ENCODE measurements around the gene SMYD3.

The SMYD3 gene

DNA sequence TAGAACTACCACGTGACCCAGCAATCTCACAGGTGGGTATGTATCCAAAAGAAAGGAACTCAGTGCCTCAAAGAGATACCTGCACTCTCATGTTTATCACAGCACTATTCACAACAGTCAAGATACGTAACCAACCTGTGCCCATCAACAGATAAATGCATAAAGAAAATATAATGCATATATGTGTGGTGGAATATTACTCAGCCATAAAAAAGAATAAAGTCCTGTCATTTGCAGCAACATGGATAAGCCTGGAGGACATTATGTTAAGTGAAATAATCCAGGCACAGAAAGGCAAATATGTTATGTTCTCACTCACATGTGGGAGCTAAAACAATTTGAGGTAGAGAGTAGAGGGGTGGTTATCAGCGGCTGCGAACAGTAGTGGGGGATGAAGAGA lies 413.8 kb downstream of the SMYD3 start:
- H3K27ac ChIP-seq (ENCODE audit: low read length): no peak overlapping the region
- no peak overlapping the region for H2AFZ ChIP-seq (ENCODE audit: low read length)
- H3F3A ChIP-seq (ENCODE audit: insufficient read depth, low read length): no peaks in the 10 kb centered on the region
- H3K4me1 ChIP-seq (ENCODE audit: low read length): no peaks in the 10 kb centered on the region
- no peak overlapping the region for H3K4me3 ChIP-seq (ENCODE audit: low read length)
- no peaks in the 10 kb centered on the region for H3K9me2 ChIP-seq (replicated peaks; ENCODE audit: insufficient read depth, low read length)
- no peaks in the 10 kb centered on the region for H3K27me3 ChIP-seq (replicated peaks; ENCODE audit: insufficient read depth, low read length)
- H3K9ac ChIP-seq (ENCODE audit: low read length): no peak overlapping the region
- H3K36me3 ChIP-seq (replicated peaks; ENCODE audit: insufficient read depth, low read length): no peaks in the 10 kb centered on the region
- no peaks in the 10 kb centered on the region for H3K9me3 ChIP-seq (replicated peaks; ENCODE audit: insufficient read depth, low read length)
- TF ChIP-seq EZH2 (optimal IDR thresholded peaks at IDR 0.05; ENCODE audit: low read depth, low read length): no peak
- no peak for TF ChIP-seq EZH2phosphoT487 (IDR thresholded peaks at IDR 0.05; ENCODE audit: low read length)
- TF ChIP-seq, protein P1, sequence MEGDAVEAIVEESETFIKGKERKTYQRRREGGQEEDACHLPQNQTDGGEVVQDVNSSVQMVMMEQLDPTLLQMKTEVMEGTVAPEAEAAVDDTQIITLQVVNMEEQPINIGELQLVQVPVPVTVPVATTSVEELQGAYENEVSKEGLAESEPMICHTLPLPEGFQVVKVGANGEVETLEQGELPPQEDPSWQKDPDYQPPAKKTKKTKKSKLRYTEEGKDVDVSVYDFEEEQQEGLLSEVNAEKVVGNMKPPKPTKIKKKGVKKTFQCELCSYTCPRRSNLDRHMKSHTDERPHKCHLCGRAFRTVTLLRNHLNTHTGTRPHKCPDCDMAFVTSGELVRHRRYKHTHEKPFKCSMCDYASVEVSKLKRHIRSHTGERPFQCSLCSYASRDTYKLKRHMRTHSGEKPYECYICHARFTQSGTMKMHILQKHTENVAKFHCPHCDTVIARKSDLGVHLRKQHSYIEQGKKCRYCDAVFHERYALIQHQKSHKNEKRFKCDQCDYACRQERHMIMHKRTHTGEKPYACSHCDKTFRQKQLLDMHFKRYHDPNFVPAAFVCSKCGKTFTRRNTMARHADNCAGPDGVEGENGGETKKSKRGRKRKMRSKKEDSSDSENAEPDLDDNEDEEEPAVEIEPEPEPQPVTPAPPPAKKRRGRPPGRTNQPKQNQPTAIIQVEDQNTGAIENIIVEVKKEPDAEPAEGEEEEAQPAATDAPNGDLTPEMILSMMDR (IDR thresholded peaks at IDR 0.05; ENCODE audit: low read length): no peak
- no peaks in the 10 kb centered on the region for H3K79me2 ChIP-seq (ENCODE audit: low read length)
- no peaks in the 10 kb centered on the region for H4K20me1 ChIP-seq (ENCODE audit: insufficient read depth, low read length)
- DNase-seq: no peak
- no peak overlapping the region for H3K4me2 ChIP-seq (ENCODE audit: low read depth, low read length)

DNA sequence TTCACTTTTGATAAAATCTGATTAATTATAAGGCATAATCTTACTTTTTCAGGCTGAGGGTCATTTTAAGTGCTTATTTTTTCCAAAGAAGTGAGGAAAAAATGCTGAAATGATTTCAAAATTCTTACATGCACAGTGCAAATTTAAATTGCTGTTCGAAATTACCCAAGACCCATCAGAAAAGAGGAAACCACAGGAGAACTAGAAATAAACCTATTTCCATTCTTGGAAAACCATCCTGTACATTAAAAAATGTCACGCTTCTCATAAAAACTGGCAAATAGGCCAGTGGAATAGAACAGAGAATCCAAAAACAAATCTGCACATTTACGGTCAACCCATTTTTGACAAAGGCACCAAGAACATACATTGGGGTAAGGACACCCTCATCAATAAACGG lies 414.9 kb downstream of the SMYD3 start:
- Histone ChIP-seq H3K9ac (ENCODE audit: low read length) (no peak overlapping the region), H4K20me1 (ENCODE audit: insufficient read depth, low read length) (no peaks in the 10 kb centered on the region), H3F3A (ENCODE audit: insufficient read depth, low read length) (no peaks in the 10 kb centered on the region), H3K27me3 (replicated peaks; ENCODE audit: insufficient read depth, low read length) (no peaks in the 10 kb centered on the region), H3K4me1 (ENCODE audit: low read length) (no peaks in the 10 kb centered on the region), H3K36me3 (replicated peaks; ENCODE audit: insufficient read depth, low read length) (no peaks in the 10 kb centered on the region), H3K9me3 (replicated peaks; ENCODE audit: insufficient read depth, low read length) (no peaks in the 10 kb centered on the region), H3K27ac (ENCODE audit: low read length) (no peak overlapping the region), H2AFZ (ENCODE audit: low read length) (no peak overlapping the region), H3K4me2 (ENCODE audit: low read depth, low read length) (no peak overlapping the region), H3K9me2 (replicated peaks; ENCODE audit: insufficient read depth, low read length) (no peaks in the 10 kb centered on the region), H3K4me3 (ENCODE audit: low read length) (no peak overlapping the region), H3K79me2 (ENCODE audit: low read length) (no peaks in the 10 kb centered on the region)
- TF ChIP-seq EZH2phosphoT487 (IDR thresholded peaks at IDR 0.05; ENCODE audit: low read length) (no peak), EZH2 (optimal IDR thresholded peaks at IDR 0.05; ENCODE audit: low read depth, low read length) (no peak)
- TF ChIP-seq, protein P1 (IDR thresholded peaks at IDR 0.05; ENCODE audit: low read length): no peak
- DNase-seq: no peak

DNA sequence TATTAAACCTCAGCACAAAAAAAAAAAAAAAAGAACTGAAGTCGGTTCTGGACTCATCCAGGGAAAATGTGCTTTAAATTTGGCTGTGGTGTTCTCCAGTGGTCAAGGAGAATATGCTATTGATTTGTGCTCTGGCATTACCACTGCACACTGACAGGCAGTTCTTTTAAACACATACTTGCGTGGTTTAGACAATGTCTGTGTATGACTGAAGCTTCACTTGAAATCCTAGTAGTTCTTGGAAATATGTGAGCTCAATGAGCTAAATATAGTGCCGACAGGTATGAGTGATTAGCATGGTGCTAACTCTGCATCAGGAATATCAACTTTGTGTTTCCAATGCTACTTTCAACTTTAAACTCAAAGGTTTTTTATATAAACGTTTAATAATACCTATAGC lies 415.6 kb downstream of the SMYD3 start:
- no peaks in the 10 kb centered on the region for H3K9me3 ChIP-seq (replicated peaks; ENCODE audit: insufficient read depth, low read length)
- no peak for DNase-seq
- no peak overlapping the region for H3K27ac ChIP-seq (ENCODE audit: low read length)
- no peaks in the 10 kb centered on the region for H3F3A ChIP-seq (ENCODE audit: insufficient read depth, low read length)
- no peaks in the 10 kb centered on the region for H3K9me2 ChIP-seq (replicated peaks; ENCODE audit: insufficient read depth, low read length)
- TF ChIP-seq, protein P1 (IDR thresholded peaks at IDR 0.05; ENCODE audit: low read length): no peak
- TF ChIP-seq EZH2phosphoT487 (IDR thresholded peaks at IDR 0.05; ENCODE audit: low read length) (no peak), EZH2 (optimal IDR thresholded peaks at IDR 0.05; ENCODE audit: low read depth, low read length) (no peak)
- no peak overlapping the region for H2AFZ ChIP-seq (ENCODE audit: low read length)
- no peaks in the 10 kb centered on the region for H3K36me3 ChIP-seq (replicated peaks; ENCODE audit: insufficient read depth, low read length)
- H3K4me2 ChIP-seq (ENCODE audit: low read depth, low read length): no peak overlapping the region
- no peaks in the 10 kb centered on the region for H3K4me1 ChIP-seq (ENCODE audit: low read length)
- no peak overlapping the region for H3K4me3 ChIP-seq (ENCODE audit: low read length)
- H3K27me3 ChIP-seq (replicated peaks; ENCODE audit: insufficient read depth, low read length): no peaks in the 10 kb centered on the region
- H3K79me2 ChIP-seq (ENCODE audit: low read length): no peaks in the 10 kb centered on the region
- H4K20me1 ChIP-seq (ENCODE audit: insufficient read depth, low read length): no peaks in the 10 kb centered on the region
- H3K9ac ChIP-seq (ENCODE audit: low read length): no peak overlapping the region
